ENCODE results near the gene CBLIF.
"Not testable (repeated sequence)": the region's sequence is repeated elsewhere in the genome, so short reads cannot be mapped to it uniquely, and the experiment has no call there.

CBLIF gene

DNA sequence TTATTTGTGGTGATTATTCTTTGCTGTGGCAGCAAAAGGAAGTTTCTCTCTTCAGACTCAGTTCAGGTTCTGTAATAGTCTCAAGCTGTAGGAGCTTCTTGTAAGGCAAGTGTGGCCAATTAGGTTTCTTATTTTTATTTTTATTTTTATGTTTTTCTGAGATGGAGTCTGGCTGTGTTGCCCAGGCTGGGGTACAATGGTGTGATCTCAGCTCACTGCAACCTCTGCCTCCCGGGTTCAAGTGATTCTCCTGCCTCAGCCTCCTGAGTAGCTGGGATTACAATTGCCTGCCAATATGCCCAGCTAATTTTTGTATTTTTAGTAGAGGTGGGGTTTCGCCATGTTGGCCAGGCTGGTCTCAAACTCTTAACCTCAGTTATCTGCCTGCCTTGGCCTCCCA is 4.3 kb upstream of the CBLIF start:
- not testable (repeated sequence) for DNase-seq (ENCODE audit: low read depth, low spot score); H3K4me3 ChIP-seq (ENCODE audit: low read length)

DNA sequence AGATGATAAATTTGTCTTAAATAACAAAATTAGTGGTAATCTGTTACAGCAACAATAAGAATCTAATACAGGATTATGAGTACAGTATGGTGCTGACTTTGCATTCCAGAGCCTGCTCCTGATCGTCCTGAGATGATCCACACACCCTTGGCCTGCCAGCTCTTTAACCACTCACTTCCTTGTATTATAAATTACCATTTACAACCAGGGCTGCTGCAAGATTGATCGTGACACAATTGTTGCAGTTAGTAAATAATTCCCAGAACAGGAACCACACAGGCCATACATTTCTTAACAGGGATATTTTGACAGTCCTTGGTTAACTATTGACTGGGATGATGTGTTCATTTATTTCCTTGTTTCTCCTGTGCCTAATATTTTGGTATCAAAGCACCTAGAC is 3.8 kb upstream of the CBLIF start:
- no peak for DNase-seq (ENCODE audit: low read depth, low spot score)

DNA sequence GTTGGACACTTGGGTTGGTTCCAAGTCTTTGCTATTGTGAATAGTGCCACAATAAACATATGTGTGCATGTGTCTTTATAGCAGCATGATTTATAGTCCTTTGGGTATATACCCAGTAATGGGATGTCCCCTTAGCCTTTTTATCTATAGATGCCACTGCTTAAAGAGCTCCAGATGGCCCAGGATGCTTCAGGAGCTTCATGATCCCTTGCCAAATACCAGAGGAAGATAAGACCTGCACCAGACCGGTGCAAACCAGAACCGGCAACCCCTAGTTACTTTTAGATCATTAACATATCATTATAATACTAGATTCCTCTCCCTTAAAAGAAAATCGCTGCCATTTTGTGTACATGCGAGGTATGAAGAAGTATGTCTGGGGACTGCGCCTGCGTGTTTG is 3.1 kb upstream of the CBLIF start:
- not testable (repeated sequence) for DNase-seq (ENCODE audit: low read depth, low spot score); H3K4me3 ChIP-seq (ENCODE audit: low read length)

More for the DNA sequence above, 3.8 kb upstream of the CBLIF start:
- no peak overlapping the region for H3K4me3 ChIP-seq (ENCODE audit: low read length)

DNA sequence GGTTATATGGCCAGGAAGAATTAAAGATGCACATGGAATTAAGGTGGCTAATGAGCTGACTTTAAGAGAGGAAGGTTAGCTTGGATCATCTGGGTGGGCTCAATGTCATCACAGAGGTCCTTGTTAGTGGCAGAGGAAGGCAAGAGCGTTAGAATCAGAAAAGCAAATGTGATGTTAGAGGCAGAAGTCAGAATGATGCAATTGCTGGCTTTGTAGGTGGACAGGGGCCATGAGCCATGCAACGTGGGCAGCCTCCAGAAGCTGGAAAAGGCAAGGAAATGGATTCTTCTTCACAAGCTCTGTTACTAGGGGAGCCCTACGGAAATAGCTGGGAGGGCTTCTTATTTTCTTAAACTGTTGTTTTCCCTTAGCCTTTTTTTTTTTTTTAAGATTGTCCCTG is 2.3 kb upstream of the CBLIF start:
- H3K4me3 ChIP-seq (ENCODE audit: low read length), result no peak overlapping the region
- no peak for DNase-seq (ENCODE audit: low read depth, low spot score)

DNA sequence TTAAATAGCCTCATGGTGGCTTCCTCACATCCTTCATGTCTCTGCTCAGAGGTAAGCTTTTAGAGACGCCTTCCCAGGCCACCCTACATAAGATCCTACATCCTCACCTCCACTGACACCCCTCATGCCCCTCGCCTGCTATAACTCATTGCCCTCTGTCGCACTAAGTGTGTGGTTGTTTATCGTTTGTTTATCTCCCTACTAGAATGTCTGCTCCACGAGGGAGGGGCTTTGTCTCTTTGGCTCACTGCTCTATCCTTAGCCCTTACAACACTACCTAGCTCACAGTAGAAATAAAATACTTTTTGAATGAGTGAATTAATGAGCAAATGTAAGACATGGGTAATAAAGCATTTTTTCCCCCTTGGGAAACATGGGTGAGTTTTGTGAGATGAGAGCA is 1.3 kb upstream of the CBLIF start:
- DNase-seq (ENCODE audit: low read depth, low spot score), result no peak
- no peak overlapping the region for H3K4me3 ChIP-seq (ENCODE audit: low read length)

DNA sequence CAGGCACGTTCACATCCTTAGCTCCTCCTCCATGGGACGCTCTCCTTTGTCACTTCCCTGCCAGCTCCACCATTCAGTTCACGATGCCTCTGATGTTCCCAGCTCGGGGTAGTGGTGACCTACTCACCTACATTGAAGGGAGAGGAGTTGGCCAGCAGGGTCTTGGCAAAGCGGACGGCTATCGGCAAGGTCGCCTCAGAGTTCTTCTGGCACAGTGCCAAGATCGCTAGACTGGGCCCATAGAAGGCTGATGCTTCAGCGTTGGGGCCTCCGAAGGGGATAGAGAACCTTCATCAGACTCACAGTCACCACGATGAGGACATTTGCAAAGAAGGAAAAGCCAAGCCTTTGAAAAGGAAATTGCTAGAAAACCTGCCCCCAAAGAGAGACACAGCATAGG is 3.0 kb downstream of the CBLIF start:
- no peak overlapping the region for H3K4me3 ChIP-seq (ENCODE audit: low read length)
- no peak for DNase-seq (ENCODE audit: low read depth, low spot score)

DNA sequence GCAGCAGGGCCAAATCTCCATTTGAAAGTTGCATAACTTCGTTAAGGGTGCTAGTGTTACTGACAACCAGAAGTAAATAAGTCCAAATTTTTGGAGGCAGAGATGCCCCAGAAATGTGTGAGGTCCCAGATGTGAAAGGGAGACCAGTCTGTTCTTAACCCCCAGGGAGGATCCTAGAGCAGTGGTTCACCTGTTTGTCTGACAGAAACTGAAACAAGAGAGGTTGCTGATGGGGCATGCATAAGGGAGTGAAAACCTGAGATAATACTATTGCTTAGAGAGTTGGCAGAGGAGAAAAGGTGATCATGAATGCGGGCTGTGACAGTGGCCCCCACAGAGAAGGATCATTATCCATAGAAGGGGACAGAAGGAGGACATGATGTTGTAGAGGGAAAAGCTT is 3.8 kb downstream of the CBLIF start:
- no peak for DNase-seq (ENCODE audit: low read depth, low spot score)

DNA sequence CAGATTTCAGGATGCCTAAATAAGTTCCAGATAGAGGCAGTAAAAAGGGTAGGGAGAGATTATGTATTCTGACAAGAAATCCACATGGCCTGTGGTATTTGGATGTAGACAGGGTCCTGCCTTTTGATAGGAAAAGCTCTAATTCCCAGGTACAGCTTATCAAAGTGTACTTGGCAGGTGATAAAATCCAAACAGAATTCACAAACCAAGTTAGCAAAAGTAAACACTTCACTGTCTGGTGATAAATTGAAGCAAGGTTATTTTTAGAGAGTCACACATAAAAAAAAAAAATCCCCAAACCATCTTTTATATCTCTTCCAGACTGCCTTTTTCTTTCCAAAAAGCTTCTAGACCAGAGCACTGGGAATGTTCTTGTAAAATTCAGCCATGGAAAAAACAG is 5.7 kb downstream of the CBLIF start:
- no peak for DNase-seq (ENCODE audit: low read depth, low spot score)

More for the DNA sequence above, 3.8 kb downstream of the CBLIF start:
- H3K4me3 ChIP-seq (ENCODE audit: low read length), result no peak overlapping the region

DNA sequence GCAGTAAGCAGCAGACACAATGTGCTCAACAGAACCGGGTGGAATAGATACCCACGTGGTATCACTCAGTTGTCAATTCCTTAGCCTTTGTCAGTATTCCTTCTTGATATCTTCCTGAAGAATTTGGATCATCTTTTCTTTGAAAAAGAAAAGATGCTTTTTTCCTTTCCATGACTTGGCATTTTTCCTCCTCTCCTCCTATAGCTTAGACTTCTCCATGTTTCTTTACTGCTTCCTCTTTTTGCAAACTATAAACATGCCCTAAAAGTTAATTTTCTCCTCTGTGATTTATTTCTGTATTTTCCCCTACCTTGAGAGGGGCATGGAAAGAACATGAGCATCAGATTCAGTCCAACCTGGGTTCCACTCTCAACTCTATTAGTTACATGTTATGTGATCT is 11.7 kb downstream of the CBLIF start:
- H3K4me3 ChIP-seq (ENCODE audit: low read length), result no peak overlapping the region
- DNase-seq (ENCODE audit: low read depth, low spot score), result no peak

More for the DNA sequence above, 5.7 kb downstream of the CBLIF start:
- no peak overlapping the region for H3K4me3 ChIP-seq (ENCODE audit: low read length)

DNA sequence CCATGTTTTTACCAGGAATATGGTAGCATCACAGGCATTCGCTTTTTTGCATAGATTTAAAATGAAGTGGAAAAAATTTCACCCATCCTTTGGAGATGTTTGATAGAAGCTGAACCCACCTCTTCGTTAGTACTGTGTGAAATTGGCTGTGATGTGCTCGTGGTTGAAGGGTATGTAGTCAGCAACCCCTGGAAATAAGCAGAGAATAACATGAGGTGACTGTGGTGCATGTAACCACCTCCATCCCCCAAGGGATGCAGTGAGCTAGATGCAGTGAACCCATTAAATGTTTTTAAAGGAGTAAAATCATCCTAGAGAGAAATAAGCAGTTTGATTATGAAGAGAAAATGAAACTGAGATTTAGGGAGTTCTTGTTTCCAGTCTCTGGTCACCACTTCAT is 15.9 kb downstream of the CBLIF start:
- H3K4me3 ChIP-seq (ENCODE audit: low read length), result no peak overlapping the region
- DNase-seq (ENCODE audit: low read depth, low spot score), result no peak

DNA sequence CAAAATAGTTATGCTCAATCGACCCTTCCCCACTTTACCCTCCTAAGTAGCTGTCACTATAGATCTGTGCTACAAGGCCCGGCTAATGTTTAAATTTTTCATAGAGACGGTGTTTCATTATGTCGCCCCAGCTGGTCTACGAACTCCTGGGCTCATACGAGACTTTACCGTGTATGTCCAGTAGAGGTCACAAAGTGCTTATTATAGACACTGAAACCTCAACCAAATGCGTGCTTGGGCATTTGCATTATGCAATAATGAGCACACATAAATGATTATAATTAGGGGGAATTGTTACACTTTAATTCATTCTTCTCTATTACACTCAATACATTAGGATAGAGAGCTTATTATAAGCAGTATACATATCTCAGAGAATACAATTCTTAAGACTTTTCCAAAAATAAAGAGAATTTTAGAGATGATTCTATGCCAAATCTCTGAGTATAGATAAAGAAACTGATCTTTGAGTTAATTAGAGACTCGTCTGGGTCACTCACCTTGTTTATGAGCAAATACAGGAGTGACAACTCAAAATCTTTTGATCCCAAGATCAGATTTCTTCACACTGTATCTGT is 22.2 kb downstream of the CBLIF start:
- H3K4me3 ChIP-seq (ENCODE audit: low read length), result no peak overlapping the region
- peak; percentile 71 for DNase-seq (ENCODE audit: low read depth, low spot score)

DNA sequence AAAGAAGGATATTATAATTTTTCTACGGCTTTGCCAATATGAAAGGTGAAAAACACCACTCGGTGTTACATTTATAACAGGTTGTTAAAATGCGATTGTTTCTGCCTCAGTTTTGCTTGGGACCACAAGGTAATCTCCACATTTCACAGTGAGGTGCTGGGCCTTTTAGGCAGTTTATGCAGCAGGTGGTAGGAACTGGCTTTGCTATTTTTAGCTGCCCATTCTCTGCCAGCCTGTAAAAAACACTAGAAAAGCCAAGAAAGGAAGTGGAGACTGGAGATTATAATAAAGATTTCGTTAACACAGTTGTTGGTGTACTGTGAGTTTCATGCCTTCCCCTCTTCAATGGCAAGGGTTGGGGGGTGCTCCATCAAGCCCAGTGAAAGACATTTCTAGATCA is 26.7 kb downstream of the CBLIF start:
- H3K4me3 ChIP-seq (ENCODE audit: low read length), result peak overlapping the region; percentile 56
- peak; percentile 95 for DNase-seq (ENCODE audit: low read depth, low spot score)

DNA sequence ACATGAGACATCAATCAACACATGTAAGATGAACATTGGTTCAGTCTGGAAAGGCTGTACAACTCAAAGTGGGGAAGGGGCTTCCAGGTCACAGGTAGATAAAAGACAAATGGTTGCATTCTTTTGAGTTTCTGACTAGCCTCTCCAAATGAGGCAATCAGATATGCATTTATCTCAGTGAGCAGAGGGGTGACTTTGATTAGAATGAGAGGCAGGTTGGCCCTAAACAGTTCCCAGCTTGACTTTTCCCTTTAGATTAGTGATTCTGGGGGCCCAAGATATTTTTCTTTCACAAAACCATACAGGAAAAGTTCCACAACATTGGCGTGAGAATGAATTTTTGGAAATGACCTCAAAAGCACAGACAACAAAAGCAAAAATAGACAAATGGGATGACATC is 28.9 kb downstream of the CBLIF start:
- H3K4me3 ChIP-seq (ENCODE audit: low read length); DNase-seq (ENCODE audit: low read depth, low spot score): not testable (repeated sequence)

DNA sequence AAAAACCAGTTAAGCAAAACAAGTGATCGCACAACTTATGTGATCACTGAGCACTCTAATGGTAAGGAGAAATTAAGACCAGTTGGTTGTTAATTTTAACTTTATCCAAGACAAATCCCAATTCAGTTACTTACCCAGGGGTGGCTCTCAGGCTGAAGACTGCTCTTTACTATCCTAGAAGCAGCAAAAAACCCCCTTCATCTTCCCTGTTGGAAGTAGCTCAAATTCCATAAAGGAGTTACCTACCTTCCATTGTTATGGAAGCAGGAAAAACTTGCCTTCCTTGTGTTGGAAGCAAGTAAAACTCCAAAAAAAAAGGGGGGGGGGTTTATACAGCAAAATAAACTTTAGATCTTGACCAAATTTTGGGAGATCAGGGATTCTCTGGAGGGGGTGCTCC is 29.5 kb downstream of the CBLIF start:
- no peak overlapping the region for H3K4me3 ChIP-seq (ENCODE audit: low read length)
- DNase-seq (ENCODE audit: low read depth, low spot score), result no peak

DNA sequence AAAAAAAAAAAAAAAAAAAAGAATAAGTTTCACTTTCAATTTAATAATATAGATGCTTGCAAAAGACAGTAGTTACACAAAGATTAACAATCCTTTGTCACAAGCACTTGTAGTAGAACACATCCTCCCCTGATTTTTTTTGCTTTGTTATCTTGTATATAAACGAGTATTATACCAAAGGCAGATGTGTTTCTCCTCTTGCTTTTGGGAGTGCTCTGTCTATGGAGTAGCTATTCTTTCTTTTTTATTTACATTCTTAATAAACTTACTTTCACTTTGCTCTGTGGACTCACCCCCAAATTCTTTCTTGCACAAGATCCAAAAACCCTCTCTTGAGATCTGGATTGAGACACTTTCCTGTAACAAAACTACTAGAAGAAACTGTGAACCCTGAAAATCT is 31.3 kb downstream of the CBLIF start:
- peak overlapping the region; percentile 53 for H3K4me3 ChIP-seq (ENCODE audit: low read length)
- DNase-seq (ENCODE audit: low read depth, low spot score), result peak; percentile 46

DNA sequence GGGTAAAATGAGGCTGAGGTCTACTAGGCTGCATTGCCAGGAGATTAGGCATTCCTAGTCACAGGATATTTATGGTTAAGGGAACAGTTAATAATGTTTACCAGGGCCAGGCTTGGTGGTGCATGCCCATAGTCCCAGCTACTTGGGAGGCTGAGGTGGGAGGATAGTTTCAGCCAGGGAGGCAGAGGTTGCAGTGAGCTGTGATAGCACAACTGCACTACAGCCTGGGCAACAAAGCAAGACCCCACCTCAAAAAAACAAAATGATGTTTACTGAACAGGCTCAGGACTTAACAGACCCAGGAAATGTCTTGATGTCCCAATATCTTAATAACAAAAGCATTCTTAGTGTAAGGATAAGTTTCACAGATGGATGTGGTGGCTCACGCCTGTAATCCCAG is 31.9 kb downstream of the CBLIF start:
- no peak overlapping the region for H3K4me3 ChIP-seq (ENCODE audit: low read length)
- no peak for DNase-seq (ENCODE audit: low read depth, low spot score)

DNA sequence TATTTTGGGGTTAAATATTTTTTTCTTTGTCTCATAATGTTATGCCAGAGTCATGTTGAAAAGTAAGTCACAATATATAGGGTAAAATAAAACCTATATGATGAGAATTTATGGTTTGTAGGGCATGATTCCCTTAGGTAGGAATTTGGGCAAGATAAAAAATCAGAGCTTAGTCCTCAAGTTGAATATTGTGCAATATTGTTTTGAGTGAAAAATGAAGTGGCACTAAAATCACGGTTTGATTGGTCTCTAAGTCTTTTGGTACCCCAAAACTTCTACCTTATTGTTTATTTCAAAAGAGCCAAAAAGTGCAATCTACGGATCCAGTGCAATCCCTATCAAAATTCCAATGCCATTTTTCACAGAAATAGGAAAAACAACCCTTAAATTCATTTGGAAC is 33.1 kb downstream of the CBLIF start:
- no peak for DNase-seq (ENCODE audit: low read depth, low spot score)

DNA sequence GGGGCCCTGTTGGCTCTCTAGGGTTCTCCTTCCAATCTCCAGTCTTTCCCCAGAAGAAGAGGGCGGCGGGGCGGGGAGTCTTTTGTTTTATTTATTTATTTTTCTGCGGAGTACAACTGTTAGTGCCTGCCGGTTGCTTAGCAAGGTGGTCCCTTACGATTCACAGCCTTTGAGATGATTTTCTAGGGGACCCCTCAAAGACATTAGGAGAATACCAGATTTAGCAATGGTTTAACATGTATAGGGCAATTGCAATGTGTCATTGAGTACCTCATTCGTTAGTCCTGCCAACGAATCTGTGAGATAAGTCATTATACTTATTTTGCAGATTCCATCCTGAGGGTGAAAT is 34.4 kb downstream of the CBLIF start:
- no peak for DNase-seq (ENCODE audit: low read depth, low spot score)
- H3K4me3 ChIP-seq (ENCODE audit: low read length), result peak overlapping the region; percentile 97

More for the DNA sequence above, 33.1 kb downstream of the CBLIF start:
- no peak overlapping the region for H3K4me3 ChIP-seq (ENCODE audit: low read length)

DNA sequence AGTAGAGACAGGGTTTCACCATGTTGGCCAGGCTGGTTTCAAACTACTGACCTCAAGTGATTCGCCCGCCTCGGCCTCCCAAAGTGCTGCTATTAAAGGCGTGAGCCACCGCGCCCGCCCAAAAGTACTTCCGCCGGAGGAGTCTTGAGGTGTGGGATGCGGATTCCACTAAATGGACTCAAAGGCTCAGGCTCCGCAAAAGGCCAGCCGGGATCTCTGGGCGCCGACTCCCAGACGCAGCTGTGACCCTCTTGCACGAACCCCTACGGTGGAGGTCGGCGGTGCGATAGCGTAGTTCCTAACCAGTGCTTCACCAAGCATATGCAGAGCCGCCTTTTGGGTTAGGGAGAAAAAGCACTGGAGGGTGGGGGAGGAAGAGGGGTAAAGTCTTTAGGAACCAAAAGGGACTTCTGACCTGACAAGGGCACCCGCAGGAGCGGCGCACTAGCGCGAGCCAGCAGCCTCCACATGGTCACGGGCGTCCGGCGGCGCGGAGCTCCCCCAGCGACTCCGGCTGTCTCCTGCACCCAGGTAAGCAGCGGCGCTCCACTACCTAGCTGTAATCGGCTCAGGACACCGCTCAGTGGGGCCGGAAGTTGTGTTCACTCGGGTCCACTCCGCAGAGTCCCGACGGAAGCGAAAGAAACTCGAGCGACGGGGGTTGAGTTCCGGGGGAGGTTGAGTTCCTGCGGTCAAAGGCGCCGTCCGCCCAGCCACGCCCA is 34.9 kb downstream of the CBLIF start, which contains the start of gene MRPL16:
TSS of gene MRPL16 (minus strand) at position 590 of the 722 bp plus-strand sequence. CDS start at position 470, 120 bp downstream.
- DNase-seq (ENCODE audit: low read depth, low spot score), result peak; percentile 91
- H3K4me3 ChIP-seq (ENCODE audit: low read length), result peak within 1 kb of the TSS; percentile 97

DNA sequence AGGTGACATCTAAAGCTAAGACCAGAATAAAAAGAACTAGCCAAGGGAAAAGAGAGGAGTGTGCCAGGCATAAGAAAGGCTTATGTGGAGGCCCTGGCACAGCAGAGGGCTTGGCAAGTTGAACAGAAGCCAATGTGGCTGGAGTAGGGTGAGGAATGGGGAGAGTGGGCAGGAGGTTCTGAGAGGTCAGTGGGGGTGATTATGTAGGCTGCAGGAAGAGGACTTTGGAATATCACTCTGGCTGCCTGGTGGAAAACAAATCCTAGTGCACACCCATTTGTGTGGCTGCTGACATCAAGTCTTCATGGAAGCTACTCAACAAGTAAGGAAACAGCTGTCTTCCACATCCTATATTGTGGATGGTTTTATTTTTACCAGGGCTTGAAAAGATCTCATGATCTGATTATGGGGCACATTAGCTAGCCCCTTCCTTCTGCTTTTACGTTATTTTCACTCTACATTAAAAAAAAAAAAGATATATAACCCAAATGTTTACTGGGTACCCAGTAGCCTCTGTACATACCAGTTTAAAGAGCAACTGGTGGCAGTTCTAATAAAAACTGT is 38.2 kb downstream of the CBLIF start:
- DNase-seq (ENCODE audit: low read depth, low spot score), result no peak
- H3K4me3 ChIP-seq (ENCODE audit: low read length), result no peak overlapping the region

DNA sequence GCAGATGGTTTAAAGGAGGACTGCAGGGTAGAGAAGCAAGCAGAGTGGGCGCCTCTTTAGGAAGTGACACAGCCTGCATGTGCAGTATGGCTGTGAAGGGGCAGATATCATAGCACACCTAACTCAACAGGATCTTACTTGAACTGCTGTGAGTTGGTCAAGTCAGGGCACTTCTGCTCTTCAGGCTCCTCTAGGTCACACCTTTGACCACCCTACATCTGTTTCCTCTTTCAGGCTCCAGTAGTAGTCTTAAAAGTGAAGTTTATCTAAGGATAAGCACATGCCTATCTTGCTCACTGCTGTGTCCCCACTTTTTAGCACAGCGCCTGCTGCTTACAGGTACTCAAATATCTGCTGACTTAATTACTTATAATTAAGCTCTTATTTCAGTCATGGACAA is 41.2 kb downstream of the CBLIF start:
- H3K4me3 ChIP-seq (ENCODE audit: low read length), result no peak overlapping the region
- no peak for DNase-seq (ENCODE audit: low read depth, low spot score)

All from Jurkat, Clone E6-1 (cell line).